GM20000 (cell line): ENCODE measurements around the gene DUSP10.

Source experiments
- DNase-seq: peaks from one replicate; pipeline ENCODE4 v3.0.0; 2012; ENCODE audit warnings: low spot score
- TF ChIP-seq, protein P1 (sequence below): IDR thresholded peaks from 2 replicates; pipeline ENCODE4 v1.5.1; 2012; ENCODE audit warnings: mild to moderate bottlenecking, control low read depth; ENCODE audit errors: extremely low read depth, missing control alignments

DUSP10 gene

GRCh38 chr1:221664253-221664652, 77.6 kb downstream of the DUSP10 start:
- TF ChIP-seq, protein P1, sequence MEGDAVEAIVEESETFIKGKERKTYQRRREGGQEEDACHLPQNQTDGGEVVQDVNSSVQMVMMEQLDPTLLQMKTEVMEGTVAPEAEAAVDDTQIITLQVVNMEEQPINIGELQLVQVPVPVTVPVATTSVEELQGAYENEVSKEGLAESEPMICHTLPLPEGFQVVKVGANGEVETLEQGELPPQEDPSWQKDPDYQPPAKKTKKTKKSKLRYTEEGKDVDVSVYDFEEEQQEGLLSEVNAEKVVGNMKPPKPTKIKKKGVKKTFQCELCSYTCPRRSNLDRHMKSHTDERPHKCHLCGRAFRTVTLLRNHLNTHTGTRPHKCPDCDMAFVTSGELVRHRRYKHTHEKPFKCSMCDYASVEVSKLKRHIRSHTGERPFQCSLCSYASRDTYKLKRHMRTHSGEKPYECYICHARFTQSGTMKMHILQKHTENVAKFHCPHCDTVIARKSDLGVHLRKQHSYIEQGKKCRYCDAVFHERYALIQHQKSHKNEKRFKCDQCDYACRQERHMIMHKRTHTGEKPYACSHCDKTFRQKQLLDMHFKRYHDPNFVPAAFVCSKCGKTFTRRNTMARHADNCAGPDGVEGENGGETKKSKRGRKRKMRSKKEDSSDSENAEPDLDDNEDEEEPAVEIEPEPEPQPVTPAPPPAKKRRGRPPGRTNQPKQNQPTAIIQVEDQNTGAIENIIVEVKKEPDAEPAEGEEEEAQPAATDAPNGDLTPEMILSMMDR, result no peak
- DNase-seq, result no peak

GRCh38 chr1:221663321-221663720, 78.6 kb downstream of the DUSP10 start:
- no peak for DNase-seq
- TF ChIP-seq, protein P1, result no peak

- TF ChIP-seq, protein P1, result no peak
- DNase-seq, result no peak
Observed at GRCh38 chr1:221655766-221656305, 86.1 kb downstream of the DUSP10 start.
